B cell (primary cell): ENCODE data around the gene CAVIN1. TPM values are rescaled to one million over a fixed set of nuclear protein-coding genes. Genes with fewer than 3 reads are reported as not detected.
A peak's percentile ranks its signal among the peaks of the same experiment; 100 is the strongest.

Experiments used
- ATAC-seq: fragments of 200-7000 bp; cut with Tn5 transposase; one replicate; pipeline ENCODE4 v1.10.0; 2021; ENCODE audit warnings: low read depth, mild to moderate bottlenecking, moderate number of reproducible peaks, moderate library complexity
- CTCF ChIA-PET: fragments of 350-600 bp; sonication (Branson Sonifier 250); formaldehyde crosslinking; loops from one replicate; lab custom pipeline; 2021; ENCODE audit warnings: antibody characterized with exemption, inconsistent platforms; lab: Charles Lee
- POLR2A ChIA-PET: fragments of 350-600 bp; sonication (Branson Sonifier 250); formaldehyde crosslinking; loops from one replicate; lab custom pipeline; 2021; ENCODE audit warnings: antibody characterized with exemption; lab: Charles Lee
- DNase-seq: peaks from one replicate; pipeline ENCODE4 v3.0.0; 2013
- H2AFZ ChIP-seq: 2 replicates; pipeline ENCODE4 v1.6.1; 2012; ENCODE audit warnings: mild to moderate bottlenecking, low read depth, low read length; ENCODE audit not compliant: insufficient read depth, poor library complexity, severe bottlenecking
- H3K27ac ChIP-seq, 2 donors: 1 replicate in 1 of 2; 2 replicates in 1 of 2; pipeline ENCODE4 v1.5.1; 2012 to 2013; ENCODE audit warnings: low read length in 2 of 2, mild to moderate bottlenecking in 2 of 2, moderate library complexity in 1 of 2
- H3K27me3 ChIP-seq, 4 experiments: fragments of 200-600 bp in 1 of 4; sonication (generic) in 1 of 4; replicated peaks in 1 of 4; 1 replicate in 2 of 4; 2 replicates in 2 of 4; pipeline versions ENCODE4 v1.6.1 to v1.7.0; 2013 to 2016; ENCODE audit warnings: low read length in 3 of 4, mild to moderate bottlenecking in 2 of 4, mixed read lengths in 1 of 4, moderate library complexity in 1 of 4; ENCODE audit not compliant: insufficient read depth in 4 of 4, control insufficient read depth in 3 of 4; ENCODE audit errors: control extremely low read depth in 1 of 4
- H3K36me3 ChIP-seq, 2 experiments: replicated peaks in 1 of 2; 1 replicate in 1 of 2; 2 replicates in 1 of 2; pipeline versions ENCODE4 v1.6.1 to v1.7.1; 2013; ENCODE audit warnings: low read length in 1 of 2; ENCODE audit not compliant: insufficient read depth in 2 of 2, control insufficient read depth in 1 of 2; ENCODE audit errors: control extremely low read depth in 1 of 2, extremely low read depth in 1 of 2
- H3K4me1 ChIP-seq, 2 donors: fragments of 200-600 bp in 1 of 2; sonication (generic) in 1 of 2; 1 replicate in 1 of 2; 2 replicates in 1 of 2; pipeline versions ENCODE4 v1.5.1 to v1.6.1; 2013 to 2017; ENCODE audit warnings: low read length in 2 of 2; ENCODE audit not compliant: control insufficient read depth in 2 of 2, insufficient read depth in 2 of 2
- H3K4me2 ChIP-seq: replicated peaks from 2 replicates; pipeline ENCODE3; 2012; ENCODE audit warnings: mild to moderate bottlenecking, low read depth, low read length; ENCODE audit not compliant: poor library complexity, severe bottlenecking
- H3K4me3 ChIP-seq, 5 experiments: fragments of 200-600 bp in 1 of 5; sonication (generic) in 1 of 5; 1 replicate in 3 of 5; 2 replicates in 2 of 5; pipeline versions ENCODE4 v1.5.1 to v1.7.0; 2011 to 2016; ENCODE audit warnings: low read length in 4 of 5, mild to moderate bottlenecking in 4 of 5, low read depth in 2 of 5, control low read depth in 1 of 5, moderate library complexity in 1 of 5; ENCODE audit not compliant: insufficient read depth in 1 of 5; ENCODE audit errors: control extremely low read depth in 1 of 5, extremely low read depth in 1 of 5
- H3K79me2 ChIP-seq: fragments of 200-600 bp; sonication (generic); one replicate; pipeline ENCODE4 v1.6.0; 2016; ENCODE audit warnings: low read length; ENCODE audit not compliant: control insufficient read depth, insufficient read depth
- H3K9ac ChIP-seq: fragments of 200-600 bp; sonication (generic); 2 replicates; pipeline ENCODE4 v1.6.1; 2017; ENCODE audit warnings: mild to moderate bottlenecking, low read length, moderate library complexity
- H3K9me3 ChIP-seq, 3 donors: one replicate each; pipeline versions ENCODE4 v1.6.1 to v1.7.1; 2013; ENCODE audit warnings: low read length in 2 of 3; ENCODE audit not compliant: control insufficient read depth in 2 of 3, insufficient read depth in 1 of 3; ENCODE audit errors: control extremely low read depth in 1 of 3
- H4K20me1 ChIP-seq: 2 replicates; pipeline ENCODE4 v1.6.0; 2012; ENCODE audit warnings: mild to moderate bottlenecking, low read length; ENCODE audit not compliant: insufficient read depth, control insufficient read depth, poor library complexity, severe bottlenecking
- H3K27ac Mint-ChIP-seq: one replicate; pipeline ENCODE4 v1.8.0; 2021; ENCODE audit warnings: mixed read lengths
- H3K27me3 Mint-ChIP-seq: one replicate; pipeline ENCODE4 v1.8.0; 2021; ENCODE audit warnings: mixed read lengths
- H3K4me1 Mint-ChIP-seq: one replicate; pipeline ENCODE4 v1.8.0; 2021; ENCODE audit warnings: mixed read lengths
- H3K4me3 Mint-ChIP-seq: one replicate; pipeline ENCODE4 v1.8.0; 2021; ENCODE audit warnings: mixed read lengths
- H3K9me3 Mint-ChIP-seq: one replicate; pipeline ENCODE4 v1.8.0; 2022; ENCODE audit warnings: mixed read lengths; ENCODE audit not compliant: insufficient read depth
- CTCF ChIP-seq: fragments of 200-600 bp; IDR thresholded peaks from one replicate; pipeline ENCODE4 v1.8.0; 2022; ENCODE audit warnings: antibody characterized with exemption, mild to moderate bottlenecking
- EZH2 ChIP-seq: IDR thresholded peaks from 2 replicates; pipeline ENCODE4 v1.6.1; 2012; ENCODE audit warnings: borderline replicate concordance, low read depth, mild to moderate bottlenecking, moderate library complexity, low read length; ENCODE audit not compliant: insufficient read depth, poor library complexity, severe bottlenecking
- WGBS: methylation state at CpG from one replicate; pipeline ENCODE4 v1.1.5; 2013; ENCODE audit warnings: missing lambda C conversion rate; ENCODE audit not compliant: insufficient coverage; 5-methylcytosine and 5-hydroxymethylcytosine counted together
- intact Hi-C: fragments of 100-400 bp; cut with micrococcal nuclease; formaldehyde crosslinking; loops from one replicate; pipeline ENCODE4 v1.10.0; 2022
- polyA plus RNA-seq: library from polyadenylated mRNA; depleted of rRNA; stranded (reverse); fragments of >200 nt; gene quantifications from 2 replicates; pipeline ENCODE4 v1.2.3, GENCODE V29; 2012
- total RNA-seq, 2 donors: library from RNA; stranded (reverse); fragments of 120-200 nt in 1 of 2; gene quantifications; 1 replicate in 1 of 2; 2 replicates in 1 of 2; pipeline versions ENCODE4 v1.2.3 to v1.2.4, GENCODE V29; 2013 to 2022

Gene CAVIN1
- total and polyA plus RNA-seq, 2 donors (not counting 1 experiment from before 2014, with no cell fraction given): not detected

GRCh38 chr17:42386777-42387657, 36.0 kb downstream of the CAVIN1 start:
- TF ChIP-seq CTCF: no peak
- no peak for TF ChIP-seq EZH2
- ATAC-seq: no peak
- peaks cover 19 to 22% of the 10 kb centered on the region in 2 donors for H3K4me1 ChIP-seq
- H3K4me1 Mint-ChIP-seq: peaks cover 53% of the 10 kb centered on the region
- H3K4me2 ChIP-seq: peak overlapping the region; percentile 76
- H3K9me3 Mint-ChIP-seq: no peaks in the 10 kb centered on the region
- H3K4me3 Mint-ChIP-seq: peak overlapping the region; percentile 98
- peak overlapping the region; percentile 88 for H2AFZ ChIP-seq
- peak overlapping the region; percentile 99 for H3K27ac Mint-ChIP-seq
- H3K9me3 ChIP-seq: no peaks in the 10 kb centered on the region
- whole genome bisulfite sequencing: 8% methylated on average over 4 of the region's 8 CpGs
- ChIA-PET CTCF (no interaction called here), POLR2A (no interaction called here)
- H3K27me3 Mint-ChIP-seq: no peaks in the 10 kb centered on the region
- H3K4me3 ChIP-seq: peak overlapping the region; percentile 61 to 97 (median 91)
- H3K9ac ChIP-seq: peak overlapping the region; percentile 96
- no peak for DNase-seq
- H3K27me3 ChIP-seq: no peaks in the 10 kb centered on the region
- peaks cover 68% of the 10 kb centered on the region for H3K79me2 ChIP-seq
- intact Hi-C loops: loop anchor here (1.0 to 10.0 kb wide), 5 partner anchors 8 to 978 kb away; partner anchors contain the start of genes DHX58 and RPL27
- peaks cover 0 to 2% of the 10 kb centered on the region in 2 experiments for H3K36me3 ChIP-seq
- H4K20me1 ChIP-seq: peaks cover 48% of the 10 kb centered on the region
- H3K27ac ChIP-seq: peak overlapping the region; percentile 91 to 97

- H3K27me3 ChIP-seq: no peaks in the 10 kb centered on the region
- intact Hi-C loops: loop anchor here (10.0 kb wide), 2 partner anchors 267 to 983 kb away; partner anchors contain the start of gene DHX58
- H3K9me3 ChIP-seq: no peaks in the 10 kb centered on the region
- no peak overlapping the region for H2AFZ ChIP-seq
- no peak for ATAC-seq
- H3K27ac ChIP-seq: peak overlapping the region in 1 of 2 donors; percentile 26
- ChIA-PET POLR2A (no interaction called here), CTCF (interaction anchor here (0.6 to 1.1 kb wide), 2 partner anchors 70 to 1739 kb away, joined by 3 to 4 read pairs; no protein-coding TSS in a partner anchor)
- peaks cover 25 to 33% of the 10 kb centered on the region in 2 donors for H3K4me1 ChIP-seq
- H3K79me2 ChIP-seq: peaks cover 98% of the 10 kb centered on the region
- peaks cover 84% of the 10 kb centered on the region for H4K20me1 ChIP-seq
- Mint-ChIP-seq H3K27ac (no peak overlapping the region), H3K4me3 (no peak overlapping the region), H3K27me3 (no peaks in the 10 kb centered on the region), H3K4me1 (peaks cover 67% of the 10 kb centered on the region), H3K9me3 (no peaks in the 10 kb centered on the region)
- H3K36me3 ChIP-seq: peaks cover 0 to 2% of the 10 kb centered on the region in 2 experiments
- WGBS: 83% methylated on average over 1 of the region's 3 CpGs
- H3K9ac ChIP-seq: no peak overlapping the region
- no peak overlapping the region for H3K4me3 ChIP-seq
- H3K4me2 ChIP-seq: no peak overlapping the region
- no peak for DNase-seq
- TF ChIP-seq EZH2 (no peak), CTCF (no peak)
Measured at GRCh38 chr17:42381898-42382297, 41.2 kb downstream of the CAVIN1 start.
